IPS-18a (cell line): ENCODE results near the gene ELAVL3.
A peak's percentile ranks its signal among the peaks of the same experiment; 100 is the strongest.

Source experiments
- H3K27ac ChIP-seq: one replicate; pipeline ENCODE4 v1.5.1; 2013; ENCODE audit warnings: low read length
- H3K27me3 ChIP-seq: one replicate; pipeline ENCODE4 v1.6.1; 2013; ENCODE audit warnings: mild to moderate bottlenecking, low read length; ENCODE audit not compliant: control insufficient read depth, insufficient read depth
- H3K36me3 ChIP-seq: one replicate; pipeline ENCODE4 v1.6.1; 2013; ENCODE audit warnings: low read depth, low read length; ENCODE audit not compliant: control insufficient read depth
- H3K4me1 ChIP-seq: one replicate; pipeline ENCODE4 v1.6.1; 2013; ENCODE audit warnings: low read depth, low read length; ENCODE audit not compliant: control insufficient read depth
- H3K4me3 ChIP-seq: one replicate; pipeline ENCODE4 v1.5.1; 2013; ENCODE audit warnings: low read length
- H3K9ac ChIP-seq: one replicate; pipeline ENCODE4 v1.6.1; 2013; ENCODE audit warnings: mild to moderate bottlenecking, low read length, moderate library complexity
- H3K9me3 ChIP-seq: one replicate; pipeline ENCODE4 v1.6.1; 2013; ENCODE audit warnings: low read depth, low read length; ENCODE audit not compliant: control insufficient read depth

The ELAVL3 gene

DNA sequence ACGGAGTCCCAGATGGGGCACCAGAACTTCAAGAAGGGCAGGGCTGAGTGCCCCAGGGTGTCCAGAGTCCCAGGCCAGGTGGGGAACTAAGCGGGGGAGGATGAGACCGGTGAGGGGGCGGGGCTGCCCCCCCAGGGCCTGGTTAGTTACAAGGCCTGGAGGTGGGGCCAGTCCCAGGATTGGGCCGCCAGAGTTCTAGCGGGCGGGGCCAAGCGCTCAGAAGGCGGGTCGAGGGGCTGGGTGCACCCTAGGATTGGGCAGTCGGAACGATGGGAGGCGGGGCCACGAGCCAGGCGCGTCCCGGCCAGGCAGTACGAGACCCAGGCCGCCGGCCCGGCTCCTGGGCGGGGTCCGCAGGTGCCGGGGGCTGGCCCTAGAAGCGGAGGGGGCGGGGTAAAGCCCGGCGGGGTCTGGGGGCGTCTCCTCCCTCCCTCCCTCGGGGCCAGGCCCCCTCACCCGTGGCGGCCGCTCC, 24.2 kb upstream of the ELAVL3 start:
- peak overlapping the region; percentile 56 for H3K27ac ChIP-seq

DNA sequence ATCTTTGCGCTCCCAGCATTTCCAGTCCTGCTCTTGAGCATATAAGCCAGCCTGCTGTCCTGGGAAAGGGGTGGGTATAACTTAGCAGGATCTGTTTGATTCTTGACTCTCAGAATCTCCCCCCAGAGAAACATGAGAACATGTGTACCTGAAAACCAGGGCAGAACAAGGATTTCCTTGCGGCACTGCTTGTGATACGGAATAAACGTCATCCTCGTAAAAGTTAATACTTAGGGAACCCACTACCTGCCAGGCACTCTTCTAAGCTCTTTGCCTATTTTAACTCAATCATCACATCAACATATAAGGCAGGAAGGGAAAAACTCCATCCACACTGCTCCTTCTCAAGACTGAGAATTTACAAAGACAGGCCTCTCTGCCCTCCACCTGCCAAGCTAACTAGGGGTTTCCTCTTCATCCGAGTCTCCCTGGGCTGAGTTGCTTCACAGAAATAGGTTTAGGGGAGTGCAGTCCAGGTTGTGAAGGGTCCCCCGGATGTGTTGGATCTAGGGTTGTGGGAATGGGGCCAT, 23.7 kb upstream of the ELAVL3 start:
- no peaks in the 10 kb centered on the region for H3K36me3 ChIP-seq
- H3K4me1 ChIP-seq: no peaks in the 10 kb centered on the region
- no peaks in the 10 kb centered on the region for H3K9me3 ChIP-seq
- peak overlapping the region; percentile 77 for H3K4me3 ChIP-seq
- H3K27ac ChIP-seq: peak overlapping the region; percentile 56
- peak overlapping the region; percentile 90 for H3K9ac ChIP-seq
- no peaks in the 10 kb centered on the region for H3K27me3 ChIP-seq

More for the DNA sequence above, 24.2 kb upstream of the ELAVL3 start:
- H3K27me3 ChIP-seq: no peaks in the 10 kb centered on the region
- H3K4me1 ChIP-seq: no peaks in the 10 kb centered on the region
- no peaks in the 10 kb centered on the region for H3K36me3 ChIP-seq
- H3K9ac ChIP-seq: peak overlapping the region; percentile 90
- peak overlapping the region; percentile 77 for H3K4me3 ChIP-seq
- no peaks in the 10 kb centered on the region for H3K9me3 ChIP-seq

DNA sequence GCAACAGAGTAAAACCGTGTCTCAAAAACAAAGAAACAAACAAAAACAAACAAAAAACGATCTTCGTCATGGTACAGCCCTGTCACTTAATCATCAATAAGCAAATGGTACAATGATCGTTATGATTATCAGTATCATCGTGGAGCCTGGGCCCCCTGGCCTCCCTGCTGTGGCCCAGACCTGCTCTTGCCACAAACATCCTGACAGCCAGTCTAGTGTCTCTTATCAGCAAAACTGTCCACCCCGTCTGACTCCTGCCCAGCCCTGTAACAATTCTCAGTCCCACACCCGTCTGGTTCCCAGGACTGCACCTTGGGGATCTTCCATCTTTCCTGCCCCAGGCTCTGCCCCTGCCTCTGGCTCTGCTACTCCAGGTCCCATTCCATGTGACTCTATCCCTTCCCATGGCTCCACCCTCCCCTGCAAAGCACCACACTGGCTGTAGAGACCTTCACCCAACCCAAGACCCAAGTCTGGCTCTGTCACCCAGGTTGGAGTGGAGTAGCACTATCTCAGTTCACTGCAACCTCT, 19.1 kb upstream of the ELAVL3 start:
- H3K4me1 ChIP-seq: no peaks in the 10 kb centered on the region
- H3K9me3 ChIP-seq: no peaks in the 10 kb centered on the region
- no peak overlapping the region for H3K27ac ChIP-seq
- no peak overlapping the region for H3K4me3 ChIP-seq
- peaks cover 4% of the 10 kb centered on the region for H3K36me3 ChIP-seq
- H3K9ac ChIP-seq: no peak overlapping the region
- H3K27me3 ChIP-seq: no peaks in the 10 kb centered on the region

- peaks cover 4% of the 10 kb centered on the region for H3K36me3 ChIP-seq
- no peak overlapping the region for H3K27ac ChIP-seq
- H3K4me3 ChIP-seq: no peak overlapping the region
- H3K4me1 ChIP-seq: no peaks in the 10 kb centered on the region
- no peaks in the 10 kb centered on the region for H3K9me3 ChIP-seq
- no peak overlapping the region for H3K9ac ChIP-seq
- no peaks in the 10 kb centered on the region for H3K27me3 ChIP-seq
Observed at GRCh38 chr19:11499220-11499726, 18.4 kb upstream of the ELAVL3 start.

DNA sequence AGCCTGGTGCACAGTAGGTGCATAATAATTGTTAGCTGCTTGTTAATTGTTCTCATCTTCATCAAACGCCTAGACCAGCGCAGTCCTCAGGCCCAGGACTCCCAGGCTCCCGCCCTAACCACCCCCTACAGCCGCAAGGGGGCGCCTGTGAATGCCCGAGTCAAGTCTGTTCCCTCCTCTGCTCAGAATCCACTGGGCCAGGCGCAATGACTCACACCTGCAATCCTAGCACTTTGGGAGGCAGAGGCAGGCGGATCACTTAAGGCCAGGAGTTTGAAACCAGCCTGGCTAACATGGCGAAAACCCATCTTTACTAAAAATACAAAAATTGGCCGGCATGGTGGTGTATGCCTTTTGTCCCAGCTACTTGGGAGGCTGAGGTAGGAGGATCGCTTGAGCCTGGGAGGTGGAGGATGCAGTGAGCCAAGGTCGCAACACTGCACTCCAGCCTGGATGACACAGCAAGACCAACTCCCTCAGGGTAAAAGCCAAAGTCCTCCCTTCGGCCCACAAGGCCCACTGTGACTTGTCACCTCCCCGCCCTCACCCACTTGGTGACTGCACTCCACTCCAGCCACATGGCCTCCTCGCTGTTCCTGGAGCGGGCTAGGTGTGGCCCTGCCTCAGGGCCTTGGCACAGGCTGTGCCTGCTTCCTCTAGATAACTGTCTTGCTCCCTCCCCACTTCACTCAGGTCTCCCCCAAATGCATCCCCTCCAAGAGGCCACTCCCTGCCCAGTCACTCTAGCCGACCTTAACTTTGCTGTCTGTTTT, 15.7 kb upstream of the ELAVL3 start:
- no peaks in the 10 kb centered on the region for H3K9me3 ChIP-seq
- no peak overlapping the region for H3K9ac ChIP-seq
- H3K4me3 ChIP-seq: no peak overlapping the region
- H3K4me1 ChIP-seq: no peaks in the 10 kb centered on the region
- no peaks in the 10 kb centered on the region for H3K27me3 ChIP-seq
- peaks cover 4% of the 10 kb centered on the region for H3K36me3 ChIP-seq
- H3K27ac ChIP-seq: no peak overlapping the region

DNA sequence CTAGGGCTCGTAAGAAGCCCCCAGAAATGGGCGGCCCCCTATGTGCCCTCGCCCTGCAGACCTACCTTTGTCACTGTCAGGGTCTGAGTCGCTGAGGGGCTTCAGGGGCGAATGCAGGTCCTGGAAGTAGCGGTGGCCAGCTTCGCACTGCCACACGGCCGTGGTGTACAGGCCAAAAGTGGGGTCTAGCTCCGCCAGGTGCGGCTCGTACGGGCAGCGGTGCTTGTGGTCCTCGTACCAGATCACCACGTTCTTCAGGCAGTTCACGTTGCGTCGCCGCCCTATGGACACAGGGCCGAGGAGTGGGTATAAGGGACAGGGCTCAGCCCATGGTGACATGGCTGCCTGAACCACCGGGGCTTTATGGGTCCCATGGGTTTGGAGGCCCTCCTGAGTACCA, 15.0 kb upstream of the ELAVL3 start:
- no peak overlapping the region for H3K9ac ChIP-seq
- H3K4me1 ChIP-seq: no peaks in the 10 kb centered on the region
- no peak overlapping the region for H3K27ac ChIP-seq
- H3K36me3 ChIP-seq: peaks cover 4% of the 10 kb centered on the region
- H3K9me3 ChIP-seq: no peaks in the 10 kb centered on the region
- H3K4me3 ChIP-seq: no peak overlapping the region
- H3K27me3 ChIP-seq: no peaks in the 10 kb centered on the region

GRCh38 chr19:11495481-11495880, 14.6 kb upstream of the ELAVL3 start:
- Histone ChIP-seq H3K27ac (no peak overlapping the region), H3K36me3 (peaks cover 4% of the 10 kb centered on the region), H3K9ac (no peak overlapping the region), H3K27me3 (no peaks in the 10 kb centered on the region), H3K4me1 (no peaks in the 10 kb centered on the region), H3K9me3 (no peaks in the 10 kb centered on the region), H3K4me3 (no peak overlapping the region)

DNA sequence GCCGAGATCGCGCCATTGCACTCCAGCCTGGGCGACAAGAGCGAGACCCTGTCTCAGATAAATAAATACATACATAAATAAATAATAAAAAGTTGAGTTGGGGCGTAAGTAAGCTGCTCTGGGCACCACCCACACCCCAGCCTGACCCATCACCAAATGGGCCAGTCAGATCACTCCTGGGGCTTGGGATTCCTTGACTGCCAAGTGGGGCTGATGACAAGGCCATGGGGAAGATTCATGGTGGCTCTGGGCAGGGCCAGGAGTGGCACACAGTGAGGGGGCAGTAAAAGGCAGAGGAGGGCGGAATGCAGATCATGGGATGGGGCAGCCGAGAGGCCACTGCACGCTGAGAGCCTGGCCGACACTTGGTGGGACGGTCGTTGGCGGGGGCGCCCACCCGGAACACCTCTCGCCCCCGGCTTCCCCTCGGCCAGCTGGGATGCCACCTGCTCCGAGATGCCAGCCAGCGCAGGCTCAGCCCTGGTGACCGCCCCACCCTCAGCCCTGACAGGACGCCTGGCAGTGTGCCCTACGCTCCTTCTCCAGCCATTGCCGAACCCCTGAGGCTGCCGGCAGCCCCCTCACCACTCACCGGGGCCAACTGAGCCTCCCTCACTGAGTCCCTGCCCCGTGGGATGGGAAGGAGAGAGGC, 13.9 kb upstream of the ELAVL3 start:
- Histone ChIP-seq H3K4me3 (no peak overlapping the region), H3K9me3 (no peaks in the 10 kb centered on the region), H3K27me3 (no peaks in the 10 kb centered on the region), H3K27ac (no peak overlapping the region), H3K9ac (no peak overlapping the region), H3K36me3 (peaks cover 4% of the 10 kb centered on the region), H3K4me1 (no peaks in the 10 kb centered on the region)

DNA sequence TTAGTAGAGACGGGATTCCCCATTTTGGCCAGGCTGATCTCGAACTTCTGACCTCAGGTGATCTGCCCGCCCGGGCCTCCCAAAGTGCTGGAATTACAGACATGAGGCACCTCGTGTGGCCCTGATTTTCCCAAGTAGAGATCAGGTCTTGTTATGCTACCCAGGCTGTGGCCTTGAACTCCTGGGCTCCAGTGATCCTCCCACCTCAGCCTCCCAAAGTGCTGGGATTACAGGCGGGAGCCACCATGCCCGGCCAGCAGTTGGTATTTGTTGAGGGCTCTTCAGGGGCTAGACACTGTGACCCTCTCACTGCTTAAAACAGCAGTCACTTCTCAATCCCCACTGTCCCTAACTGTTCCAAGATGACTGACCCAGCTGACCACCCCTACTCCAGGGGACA, 8.5 kb upstream of the ELAVL3 start:
- no peak overlapping the region for H3K27ac ChIP-seq
- H3K9ac ChIP-seq: no peak overlapping the region
- H3K27me3 ChIP-seq: no peaks in the 10 kb centered on the region
- no peaks in the 10 kb centered on the region for H3K4me1 ChIP-seq
- no peaks in the 10 kb centered on the region for H3K36me3 ChIP-seq
- no peaks in the 10 kb centered on the region for H3K9me3 ChIP-seq
- H3K4me3 ChIP-seq: no peak overlapping the region

GRCh38 chr19:11486661-11487503, 6.0 kb upstream of the ELAVL3 start:
- no peaks in the 10 kb centered on the region for H3K9me3 ChIP-seq
- H3K9ac ChIP-seq: no peak overlapping the region
- no peak overlapping the region for H3K27ac ChIP-seq
- no peaks in the 10 kb centered on the region for H3K4me1 ChIP-seq
- no peak overlapping the region for H3K4me3 ChIP-seq
- H3K36me3 ChIP-seq: no peaks in the 10 kb centered on the region
- H3K27me3 ChIP-seq: peaks cover 3% of the 10 kb centered on the region
